T-helper 1 cell treated with Interleukin-12 subunit alpha and Interleukin-12 subunit beta and Interleukin-4 antibody, amounts not matched to agents 30 ng/mL and 1 ng/mL, for 36 hours (primary cell): ENCODE data around the gene CD274. TPM values are rescaled to one million over a fixed set of nuclear protein-coding genes. Genes with fewer than 3 reads are reported as not detected.
"Not testable (repeated sequence)": the region's sequence is repeated elsewhere in the genome, so short reads cannot be mapped to it uniquely, and the experiment has no call there.

ENCODE experiments used
- intact Hi-C: fragments of 100-400 bp; cut with micrococcal nuclease; formaldehyde crosslinking; loops from one replicate; pipeline ENCODE4 v1.15.1; 2024
- total RNA-seq: library from RNA; stranded (reverse); gene quantifications from 2 replicates; pipeline ENCODE4 v1.2.3, GENCODE V29; 2022

The CD274 gene
- total RNA-seq, 1 donor from 2014 or later = 42.1 TPM

GRCh38 chr9:5437254-5438216 lies 12.8 kb upstream of the CD274 start, which contains the start of gene PLGRKT:
TSS of gene PLGRKT (minus strand) at chr9:5437925. CDS start at chr9:5431977, 5,948 bp downstream.
- intact Hi-C loops = loop anchor here (1.0 to 5.0 kb wide), 17 partner anchors 9 to 1910 kb away; partner anchors contain the start of genes CD274, CDC37L1, JAK2 and PDCD1LG2

GRCh38 chr9:5438301-5439162 lies 11.8 kb upstream of the CD274 start:
- intact Hi-C loops = loop anchor here (1.0 to 5.0 kb wide), 5 partner anchors 8 to 1911 kb away; partner anchors contain the start of genes PDCD1LG2, RCL1 and RFX3

- intact Hi-C loops = no loop called here
Observed at GRCh38 chr9:5440426-5440825, 9.9 kb upstream of the CD274 start.

- intact Hi-C loops = no loop called here
Observed at GRCh38 chr9:5441043-5441442, 9.3 kb upstream of the CD274 start.

- intact Hi-C loops = loop anchor here (1.0 kb wide), 2 partner anchors 148 to 256 kb away; no protein-coding TSS in a partner anchor
Observed at GRCh38 chr9:5442400-5443011, 7.8 kb upstream of the CD274 start.

GRCh38 chr9:5443850-5444249 lies 6.5 kb upstream of the CD274 start:
- intact Hi-C loops = no loop called here

GRCh38 chr9:5445096-5445495 lies 5.2 kb upstream of the CD274 start:
- intact Hi-C loops = not testable (repeated sequence)

- intact Hi-C loops = loop anchor here (1.0 kb wide), 1 partner anchor 8 kb away; no protein-coding TSS in a partner anchor
Observed at GRCh38 chr9:5445886-5446285, 4.5 kb upstream of the CD274 start.

GRCh38 chr9:5446451-5447236 lies 3.7 kb upstream of the CD274 start:
- intact Hi-C loops = loop anchor here (1.0 kb wide), 1 partner anchor 8 kb away; no protein-coding TSS in a partner anchor

- intact Hi-C loops = no loop called here
Observed at GRCh38 chr9:5447337-5447736, 3.0 kb upstream of the CD274 start.

GRCh38 chr9:5448016-5448415 lies 2.3 kb upstream of the CD274 start:
- intact Hi-C loops = no loop called here

GRCh38 chr9:5448461-5449435 lies 1.6 kb upstream of the CD274 start:
- intact Hi-C loops = no loop called here

GRCh38 chr9:5449521-5450358 lies 602 bp upstream of the CD274 start:
- intact Hi-C loops = loop anchor here (1.0 to 5.0 kb wide), 16 partner anchors 10 to 1925 kb away; partner anchors contain the start of genes CDC37L1, JAK2, PDCD1LG2 and PLGRKT

- intact Hi-C loops = loop anchor here (5.0 kb wide), 5 partner anchors 390 to 1230 kb away; partner anchors contain the start of gene CDC37L1
Observed at GRCh38 chr9:5452286-5452609, 1.9 kb downstream of the CD274 start.

GRCh38 chr9:5453004-5453403 lies 2.7 kb downstream of the CD274 start:
- intact Hi-C loops = loop anchor here (5.0 kb wide), 5 partner anchors 389 to 1229 kb away; partner anchors contain the start of gene CDC37L1

- intact Hi-C loops = loop anchor here (5.0 kb wide), 5 partner anchors 389 to 1229 kb away; partner anchors contain the start of gene CDC37L1
Observed at GRCh38 chr9:5453673-5454072, 3.3 kb downstream of the CD274 start.

- intact Hi-C loops = no loop called here
Observed at GRCh38 chr9:5455181-5455580, 4.8 kb downstream of the CD274 start.
